A673 (cell line): ENCODE data around the gene SCAMP3. TPM values are rescaled to one million over a fixed set of nuclear protein-coding genes. Genes with fewer than 3 reads are reported as not detected.

Experiments used
- BruUV-seq: library from RNA; stranded (reverse); fragments of 400-500 nt; replicated peaks from 2 replicates; lab custom pipeline; 2021; lab: Mats Ljungman, UMichigan
- CTCF ChIA-PET: fragments of 300-600 bp; sonication (Branson Sonifier 250); formaldehyde crosslinking; loops from one replicate; lab custom pipeline; 2022; ENCODE audit warnings: antibody characterized with exemption; lab: Charles Lee
- POLR2A ChIA-PET: fragments of 300-600 bp; sonication (Branson Sonifier 250); formaldehyde crosslinking; loops from one replicate; lab custom pipeline; 2022; ENCODE audit warnings: antibody characterized with exemption; ENCODE audit not compliant: low non-redundant PET; lab: Charles Lee
- DNase-seq: peaks from one replicate; pipeline ENCODE4 v3.0.0-alpha.2; 2015; ENCODE audit warnings: low spot score
- H3K27ac ChIP-seq: fragments of 200-600 bp; sonication (generic); 2 replicates; pipeline ENCODE4 v1.5.1; 2016; ENCODE audit warnings: mixed run types, low read depth, mild to moderate bottlenecking, mixed read lengths, antibody characterized with exemption, low read length; ENCODE audit not compliant: poor library complexity, severe bottlenecking
- H3K27me3 ChIP-seq: fragments of 200-600 bp; sonication (generic); replicated peaks from 2 replicates; pipeline ENCODE4 v1.6.1; 2017; ENCODE audit warnings: mixed run types, low read depth, mild to moderate bottlenecking, mixed read lengths, antibody characterized with exemption, low read length; ENCODE audit not compliant: insufficient read depth, poor library complexity
- H3K36me3 ChIP-seq: fragments of 200-600 bp; sonication (generic); 2 replicates; pipeline ENCODE4 v1.6.1; 2016; ENCODE audit warnings: mixed run types, mild to moderate bottlenecking, mixed read lengths, antibody characterized with exemption, low read length; ENCODE audit not compliant: insufficient read depth, poor library complexity, severe bottlenecking
- H3K4me1 ChIP-seq: fragments of 200-600 bp; sonication (generic); 2 replicates; pipeline ENCODE4 v1.6.1; 2017; ENCODE audit warnings: mixed run types, mild to moderate bottlenecking, mixed read lengths, antibody characterized with exemption, low read length; ENCODE audit not compliant: insufficient read depth, poor library complexity, severe bottlenecking
- H3K4me3 ChIP-seq: fragments of 200-600 bp; sonication (generic); 2 replicates; pipeline ENCODE4 v1.5.1; 2016; ENCODE audit warnings: low read depth, mixed run types, mild to moderate bottlenecking, mixed read lengths, low read length; ENCODE audit not compliant: poor library complexity, severe bottlenecking
- H3K9me3 ChIP-seq: fragments of 200-600 bp; sonication (generic); 2 replicates; pipeline ENCODE4 v1.6.1; 2016; ENCODE audit warnings: mixed run types, low read depth, mild to moderate bottlenecking, mixed read lengths, antibody characterized with exemption, low read length; ENCODE audit not compliant: poor library complexity, severe bottlenecking
- EZH2 ChIP-seq: fragments of 200-600 bp; sonication (generic); IDR thresholded peaks from 2 replicates; pipeline ENCODE4 v1.6.1; 2017; ENCODE audit warnings: borderline replicate concordance, low read depth, mild to moderate bottlenecking, mixed read lengths, antibody characterized with exemption, low read length; ENCODE audit not compliant: poor library complexity, severe bottlenecking
- intact Hi-C: fragments of 100-400 bp; cut with micrococcal nuclease; formaldehyde crosslinking; loops from one replicate; pipeline ENCODE4 v1.10.0; 2022; ENCODE audit not compliant: unreplicated experiment
- total RNA-seq: library from RNA; stranded (reverse); gene quantifications from 2 replicates; pipeline ENCODE4 v1.2.3, GENCODE V29; 2021
- TF ChIP-seq, protein P1 (sequence below): fragments of 300-800, 200-600 bp; sonication (generic); conservative IDR thresholded peaks from 2 replicates; pipeline ENCODE4 v1.5.1; 2017; ENCODE audit warnings: low read depth, mild to moderate bottlenecking, antibody characterized with exemption, low read length, moderate library complexity, mixed read lengths

The SCAMP3 gene
- total RNA-seq, 1 experiment from 2014 or later, result 115 TPM

DNA sequence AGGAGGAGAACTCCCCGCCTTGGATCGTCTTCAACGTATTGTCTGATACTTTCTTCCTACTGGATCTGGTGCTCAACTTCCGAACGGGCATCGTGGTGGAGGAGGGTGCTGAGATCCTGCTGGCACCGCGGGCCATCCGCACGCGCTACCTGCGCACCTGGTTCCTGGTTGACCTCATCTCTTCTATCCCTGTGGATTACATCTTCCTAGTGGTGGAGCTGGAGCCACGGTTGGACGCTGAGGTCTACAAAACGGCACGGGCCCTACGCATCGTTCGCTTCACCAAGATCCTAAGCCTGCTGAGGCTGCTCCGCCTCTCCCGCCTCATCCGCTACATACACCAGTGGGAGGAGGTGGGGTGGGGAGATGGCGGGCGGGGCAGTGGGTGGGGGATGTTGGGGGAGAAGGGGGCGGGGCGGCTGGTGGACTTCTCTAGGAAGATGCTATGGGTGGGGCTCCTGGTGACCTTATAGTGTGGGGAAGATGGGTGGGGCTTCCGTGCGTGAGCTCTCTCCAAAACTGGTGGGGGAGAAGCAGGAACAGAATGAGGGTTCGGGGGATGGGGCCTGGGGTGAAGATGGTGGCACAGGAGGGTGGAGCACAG lies 20.4 kb upstream of the SCAMP3 start:
- intact Hi-C loops, result loop anchor here (2.0 kb wide), 1 partner anchor 26 kb away; the partner anchor contains the start of gene FDPS
- CTCF ChIA-PET, result no interaction called here
- H3K27ac ChIP-seq, result no peak overlapping the region

DNA sequence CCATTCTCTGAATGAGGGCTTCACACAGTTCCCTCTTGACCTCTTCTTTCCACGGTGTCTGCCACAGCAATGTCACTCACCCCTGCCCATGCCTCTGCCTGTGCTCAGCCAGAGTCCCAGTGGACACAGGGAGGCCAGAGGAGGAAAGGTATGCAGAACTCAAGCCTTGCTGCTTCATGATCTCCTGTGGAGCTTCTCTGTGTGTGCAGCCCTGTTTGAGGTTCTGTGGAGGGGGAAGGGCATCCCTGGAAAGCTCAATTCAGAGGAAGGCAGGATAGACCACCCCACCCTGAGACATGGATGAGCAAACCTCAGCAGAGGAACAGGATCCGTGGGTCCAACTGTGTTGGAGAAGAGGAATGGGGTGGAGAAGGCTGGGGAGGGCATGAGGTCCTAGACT lies 17.1 kb upstream of the SCAMP3 start:
- Histone ChIP-seq H3K36me3 (no peaks in the 10 kb centered on the region), H3K9me3 (no peaks in the 10 kb centered on the region), H3K27ac (no peak overlapping the region), H3K4me3 (no peak overlapping the region), H3K4me1 (peaks cover 16% of the 10 kb centered on the region), H3K27me3 (no peaks in the 10 kb centered on the region)
- BruUV-seq, result no TSS peak
- intact Hi-C loops, result no loop called here
- ChIA-PET CTCF (interaction anchor here (0.5 kb wide), 1 partner anchor 45 kb away, joined by 6 read pairs; no protein-coding TSS in a partner anchor), POLR2A (no interaction called here)
- no peak for DNase-seq
- TF ChIP-seq EZH2, result no peak
- TF ChIP-seq, protein P1, sequence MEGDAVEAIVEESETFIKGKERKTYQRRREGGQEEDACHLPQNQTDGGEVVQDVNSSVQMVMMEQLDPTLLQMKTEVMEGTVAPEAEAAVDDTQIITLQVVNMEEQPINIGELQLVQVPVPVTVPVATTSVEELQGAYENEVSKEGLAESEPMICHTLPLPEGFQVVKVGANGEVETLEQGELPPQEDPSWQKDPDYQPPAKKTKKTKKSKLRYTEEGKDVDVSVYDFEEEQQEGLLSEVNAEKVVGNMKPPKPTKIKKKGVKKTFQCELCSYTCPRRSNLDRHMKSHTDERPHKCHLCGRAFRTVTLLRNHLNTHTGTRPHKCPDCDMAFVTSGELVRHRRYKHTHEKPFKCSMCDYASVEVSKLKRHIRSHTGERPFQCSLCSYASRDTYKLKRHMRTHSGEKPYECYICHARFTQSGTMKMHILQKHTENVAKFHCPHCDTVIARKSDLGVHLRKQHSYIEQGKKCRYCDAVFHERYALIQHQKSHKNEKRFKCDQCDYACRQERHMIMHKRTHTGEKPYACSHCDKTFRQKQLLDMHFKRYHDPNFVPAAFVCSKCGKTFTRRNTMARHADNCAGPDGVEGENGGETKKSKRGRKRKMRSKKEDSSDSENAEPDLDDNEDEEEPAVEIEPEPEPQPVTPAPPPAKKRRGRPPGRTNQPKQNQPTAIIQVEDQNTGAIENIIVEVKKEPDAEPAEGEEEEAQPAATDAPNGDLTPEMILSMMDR, result no peak

More for the DNA sequence above, 20.4 kb upstream of the SCAMP3 start:
- Histone ChIP-seq H3K36me3 (no peaks in the 10 kb centered on the region), H3K9me3 (no peaks in the 10 kb centered on the region), H3K4me3 (no peak overlapping the region), H3K27me3 (no peaks in the 10 kb centered on the region), H3K4me1 (peaks cover 16% of the 10 kb centered on the region)
- DNase-seq, result no peak
- TF ChIP-seq, protein P1, result no peak
- no peak for TF ChIP-seq EZH2
- BruUV-seq, result no TSS peak
- POLR2A ChIA-PET, result no interaction called here

- ChIA-PET POLR2A (no interaction called here), CTCF (no interaction called here)
- no TSS peak for BruUV-seq
- no peaks in the 10 kb centered on the region for H3K9me3 ChIP-seq
- intact Hi-C loops, result no loop called here
- no peak for TF ChIP-seq EZH2
- TF ChIP-seq, protein P1, result no peak
- H3K36me3 ChIP-seq, result no peaks in the 10 kb centered on the region
- no peak for DNase-seq
- peak overlapping the region; percentile 73 for H3K4me3 ChIP-seq
- H3K4me1 ChIP-seq, result peaks cover 19% of the 10 kb centered on the region
- no peaks in the 10 kb centered on the region for H3K27me3 ChIP-seq
- no peak overlapping the region for H3K27ac ChIP-seq
Observed at GRCh38 chr1:155278689-155279160, 16.6 kb upstream of the SCAMP3 start.
